ENCODE data around the gene DNAI2. TPM values are rescaled to one million over a fixed set of nuclear protein-coding genes. Genes with fewer than 3 reads are reported as not detected.

DNAI2 gene
- total RNA-seq, 1 donor from 2014 or later, result not detected

DNA sequence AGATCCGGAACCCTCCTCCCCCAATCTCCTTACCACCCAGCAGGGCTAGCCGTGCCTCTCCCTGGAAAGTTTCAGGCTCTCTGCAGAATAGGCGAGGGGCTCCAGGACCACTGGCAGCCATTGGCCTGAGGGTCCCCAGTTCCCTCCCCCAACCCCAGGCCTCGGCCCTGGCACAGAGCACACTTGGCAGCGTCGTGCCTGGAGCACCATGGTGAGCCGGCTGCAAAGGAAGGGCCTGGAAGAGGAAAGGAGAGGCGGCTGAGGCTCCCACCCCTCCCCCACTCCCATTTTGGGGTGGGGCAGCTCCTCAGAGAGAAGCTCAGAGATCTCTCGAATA, 88.0 kb downstream of the DNAI2 start:
- Histone ChIP-seq H3K27me3 (ENCODE audit: control insufficient read depth in 3 of 3, insufficient read depth in 3 of 3, low read length in 3 of 3) (peaks cover 47 to 52% (median 49%) of the 10 kb centered on the region in 3 donors), H3K4me1 (ENCODE audit: control insufficient read depth in 3 of 3, insufficient read depth in 3 of 3, low read length in 3 of 3) (peaks cover 2 to 16% (median 11%) of the 10 kb centered on the region in 3 donors), H3K9ac (ENCODE audit: low read depth in 1 of 3, low read length in 3 of 3) (no peak overlapping the region), H3K9me3 (ENCODE audit: control insufficient read depth in 3 of 3, low read length in 3 of 3) (no peaks in the 10 kb centered on the region), H3K4me3 (ENCODE audit: low read length in 3 of 3) (no peak overlapping the region), H3K27ac (ENCODE audit: low read depth, low read length) (no peak overlapping the region), H3K36me3 (ENCODE audit: control insufficient read depth in 3 of 3, insufficient read depth in 3 of 3, low read length in 3 of 3) (no peaks in the 10 kb centered on the region)

DNA sequence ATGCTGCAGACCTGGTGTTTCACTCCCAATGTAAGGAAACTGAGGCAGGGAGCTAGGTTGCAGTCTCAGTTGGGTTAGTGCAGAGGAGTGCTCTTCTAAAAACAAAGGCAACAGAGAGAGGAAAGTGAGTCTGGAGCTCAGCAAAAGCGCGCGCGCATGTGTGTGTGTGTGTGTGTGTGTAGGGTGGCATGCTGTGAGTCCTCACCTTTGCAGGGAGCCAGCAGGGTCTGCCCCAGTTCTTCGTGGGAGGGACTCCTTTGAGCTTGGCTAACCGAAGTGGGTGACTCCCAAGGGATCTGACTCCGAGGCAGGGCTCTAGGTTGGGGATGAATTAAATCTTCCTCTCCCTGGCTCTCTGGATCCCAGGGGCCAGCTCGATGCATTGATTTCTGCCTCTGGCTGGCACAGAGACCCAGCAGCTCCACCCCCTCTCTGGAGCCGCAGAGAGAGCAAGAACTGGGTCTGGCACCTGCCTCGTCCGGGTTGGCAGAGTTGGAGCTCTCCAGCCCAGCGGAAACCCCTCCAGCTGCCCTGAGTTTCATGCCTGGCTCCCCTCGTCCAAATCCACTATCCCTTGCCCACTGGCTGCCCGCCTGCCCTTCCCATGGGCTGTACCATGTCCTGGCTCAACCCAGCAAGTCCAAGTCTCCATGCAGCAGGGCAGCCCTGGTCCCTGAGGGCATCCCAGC, 88.9 kb downstream of the DNAI2 start:
- H3K9ac ChIP-seq (ENCODE audit: low read depth in 1 of 3, low read length in 3 of 3), result peak overlapping the region in 1 of 3 donors; percentile 25
- no peak overlapping the region for H3K4me3 ChIP-seq (ENCODE audit: low read length in 3 of 3)
- H3K27me3 ChIP-seq (ENCODE audit: control insufficient read depth in 3 of 3, insufficient read depth in 3 of 3, low read length in 3 of 3), result peaks cover 38 to 43% (median 40%) of the 10 kb centered on the region in 3 donors

More for the DNA sequence above, 88.9 kb downstream of the DNAI2 start:
- H3K27ac ChIP-seq (ENCODE audit: low read depth, low read length), result no peak overlapping the region
- H3K4me1 ChIP-seq (ENCODE audit: control insufficient read depth in 3 of 3, insufficient read depth in 3 of 3, low read length in 3 of 3), result peaks cover 0 to 10% (median 6%) of the 10 kb centered on the region in 3 donors
- H3K36me3 ChIP-seq (ENCODE audit: control insufficient read depth in 3 of 3, insufficient read depth in 3 of 3, low read length in 3 of 3), result no peaks in the 10 kb centered on the region
- no peaks in the 10 kb centered on the region for H3K9me3 ChIP-seq (ENCODE audit: control insufficient read depth in 3 of 3, low read length in 3 of 3)

Other genes starting within 250 kb of the DNAI2 start
- 4,876 TPM for gene RPL38, start 70.6 kb upstream of the DNAI2 start, total RNA-seq
- gene TTYH2, start 60.7 kb upstream of the DNAI2 start, total RNA-seq, result 34.4 TPM
- 1.0 TPM for gene KIF19, start 52.0 kb downstream of the DNAI2 start, total RNA-seq
- not detected for gene BTBD17, start 87.6 kb downstream of the DNAI2 start, total RNA-seq
- gene GPR142, start 93.3 kb downstream of the DNAI2 start, total RNA-seq, result not detected
- gene GPRC5C, start 157.9 kb downstream of the DNAI2 start, total RNA-seq, result 44.4 TPM
- 1.0 TPM for gene CD300A, start 192.4 kb downstream of the DNAI2 start, total RNA-seq